GM13976 (cell line): ENCODE data around the gene ARID5B.

ENCODE experiments used
- DNase-seq: peaks from one replicate; pipeline ENCODE4 v3.0.0; 2012; ENCODE audit warnings: low spot score
- CTCF ChIP-seq: IDR thresholded peaks from 2 replicates; pipeline ENCODE4 v1.5.1; 2012; ENCODE audit warnings: borderline replicate concordance, mild to moderate bottlenecking; ENCODE audit not compliant: insufficient read depth; ENCODE audit errors: extremely low read depth, missing control alignments, control extremely low read depth
- in situ Hi-C: fragments of 300-500 bp; cut with MboI; formaldehyde crosslinking; loops from one replicate; pipeline ENCODE4 v1.12.0; 2022; ENCODE audit warnings: low sequenced_read_pairs, mixed read lengths, inconsistent platforms; ENCODE audit not compliant: unreplicated experiment

ARID5B gene

DNA sequence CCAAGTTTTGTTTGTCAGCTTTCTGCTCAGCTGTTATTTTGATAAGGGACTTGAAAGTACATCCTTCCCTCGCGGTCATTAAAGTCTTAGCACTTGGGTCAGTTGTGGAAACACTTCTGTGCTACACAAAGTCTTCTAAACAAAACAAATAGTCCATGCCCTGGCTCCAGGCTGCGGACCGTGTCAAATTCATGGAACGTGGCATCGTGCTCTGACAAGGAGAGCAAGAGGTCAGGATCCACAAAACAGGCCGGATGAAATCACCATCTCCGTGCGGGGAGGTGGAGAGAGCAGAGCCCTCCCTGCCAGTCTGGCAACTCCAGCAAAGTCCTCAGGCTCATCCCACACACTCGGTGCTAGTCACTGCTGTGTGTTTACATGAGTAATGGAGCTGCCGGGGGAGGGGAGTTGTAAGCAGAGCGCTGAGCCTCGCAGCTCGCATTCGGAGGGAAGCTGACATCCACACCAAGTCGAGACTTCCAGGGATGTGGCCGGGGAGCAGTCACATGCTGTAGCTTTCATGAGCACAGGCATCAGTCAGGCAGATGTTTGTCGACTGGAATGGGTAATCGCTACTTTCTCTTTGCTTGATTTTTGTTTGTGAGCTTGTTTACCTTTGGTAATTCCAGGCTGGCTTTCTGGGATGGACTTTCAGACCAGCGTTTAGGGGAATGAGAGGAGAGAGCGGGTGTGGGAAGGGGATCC is 147.6 kb downstream of the ARID5B start:
- TF ChIP-seq CTCF = no peak
- no peak for DNase-seq
- in situ Hi-C loops = loop anchor here (10.0 kb wide), 2 partner anchors 144 to 196 kb away; partner anchors contain the start of gene ARID5B

DNA sequence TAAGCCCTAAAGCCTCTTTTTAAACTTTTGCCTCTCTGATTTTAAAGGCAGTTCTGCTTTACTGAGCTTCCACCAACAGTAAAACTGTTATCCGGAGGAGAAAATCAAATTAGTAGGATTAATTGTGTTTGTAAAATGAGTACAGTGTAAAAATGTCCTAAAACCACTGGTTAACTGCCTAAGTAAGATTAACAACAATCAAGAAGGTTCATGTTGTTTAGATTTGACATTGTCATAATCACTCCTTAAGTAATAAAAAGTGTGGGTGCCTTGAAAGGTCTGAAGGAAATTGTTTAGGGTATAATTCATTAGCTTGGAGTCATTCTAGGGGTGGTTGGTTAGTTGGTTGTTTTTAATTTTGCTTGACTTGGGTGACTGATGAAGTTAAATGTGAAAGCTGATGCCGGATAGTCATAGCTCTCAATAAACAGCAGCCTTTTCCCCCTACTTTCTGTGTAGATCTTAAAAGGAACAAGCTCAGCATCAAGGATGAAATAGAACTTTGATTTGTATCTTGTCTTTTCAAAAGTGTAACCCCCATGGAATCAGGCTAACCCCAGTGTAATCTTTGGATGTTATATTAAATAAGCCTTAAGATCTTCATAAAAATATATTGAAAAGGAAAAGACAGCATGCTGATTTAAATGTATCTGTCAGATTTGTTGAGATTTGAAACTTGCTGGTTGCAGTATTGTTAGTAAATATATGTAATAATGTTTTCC is 148.3 kb downstream of the ARID5B start:
- DNase-seq = no peak
- in situ Hi-C loops = loop anchor here (10.0 kb wide), 2 partner anchors 145 to 195 kb away; partner anchors contain the start of gene ARID5B
- TF ChIP-seq CTCF = no peak

GRCh38 chr10:62050346-62050892 is 148.9 kb downstream of the ARID5B start:
- TF ChIP-seq CTCF = no peak
- no peak for DNase-seq
- in situ Hi-C loops = no loop called here

DNA sequence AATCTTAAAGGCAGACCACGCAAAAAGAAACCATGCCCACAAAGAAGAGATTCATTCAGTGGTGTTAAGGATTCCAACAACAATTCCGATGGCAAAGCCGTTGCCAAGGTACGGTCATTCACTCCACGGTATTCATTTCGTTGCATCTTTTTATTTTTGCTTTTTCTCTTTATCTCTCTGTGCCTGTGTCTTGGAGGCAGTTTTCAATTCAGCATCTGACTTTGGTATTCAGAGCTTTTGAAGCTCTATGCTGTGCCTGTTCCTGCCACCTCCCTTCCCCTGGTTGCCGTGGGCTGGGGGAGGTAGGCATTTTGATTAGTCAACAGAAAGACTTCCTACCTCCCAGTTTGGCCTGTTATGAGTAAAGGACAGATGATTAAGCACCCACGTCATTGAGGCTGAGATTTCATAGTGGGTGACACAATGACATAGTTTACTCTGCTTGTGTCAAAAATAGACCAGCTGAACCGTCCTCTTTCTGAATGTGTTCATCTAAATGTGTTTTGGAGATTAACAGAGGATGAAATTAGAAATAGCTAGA is 149.5 kb downstream of the ARID5B start:
- TF ChIP-seq CTCF = no peak
- in situ Hi-C loops = no loop called here
- peak; percentile 33 for DNase-seq

GRCh38 chr10:62052276-62052675 is 150.8 kb downstream of the ARID5B start:
- no peak for TF ChIP-seq CTCF
- no peak for DNase-seq
- in situ Hi-C loops = no loop called here

DNA sequence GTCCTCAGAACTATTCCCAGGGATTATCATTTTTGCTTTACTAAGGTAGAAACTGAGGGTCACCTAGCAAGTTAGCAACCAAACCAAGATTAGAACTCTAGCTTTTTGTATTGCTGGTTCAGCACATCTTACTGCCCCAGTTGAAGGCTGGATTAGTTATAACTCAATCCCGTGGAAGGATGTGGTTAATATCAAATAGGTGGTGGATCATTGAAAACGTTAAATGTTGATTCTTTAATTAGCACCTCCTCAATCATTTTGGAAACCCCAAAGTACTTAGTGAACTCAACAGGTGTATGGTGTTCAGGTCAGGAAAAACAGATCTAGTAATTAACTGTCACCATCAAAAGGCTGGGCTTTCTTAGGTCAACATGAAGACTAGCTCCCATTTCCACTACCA is 152.4 kb downstream of the ARID5B start:
- in situ Hi-C loops = no loop called here
- TF ChIP-seq CTCF = no peak
- no peak for DNase-seq
